ENCODE measurements around the gene RHBDL1.

The RHBDL1 gene

DNA sequence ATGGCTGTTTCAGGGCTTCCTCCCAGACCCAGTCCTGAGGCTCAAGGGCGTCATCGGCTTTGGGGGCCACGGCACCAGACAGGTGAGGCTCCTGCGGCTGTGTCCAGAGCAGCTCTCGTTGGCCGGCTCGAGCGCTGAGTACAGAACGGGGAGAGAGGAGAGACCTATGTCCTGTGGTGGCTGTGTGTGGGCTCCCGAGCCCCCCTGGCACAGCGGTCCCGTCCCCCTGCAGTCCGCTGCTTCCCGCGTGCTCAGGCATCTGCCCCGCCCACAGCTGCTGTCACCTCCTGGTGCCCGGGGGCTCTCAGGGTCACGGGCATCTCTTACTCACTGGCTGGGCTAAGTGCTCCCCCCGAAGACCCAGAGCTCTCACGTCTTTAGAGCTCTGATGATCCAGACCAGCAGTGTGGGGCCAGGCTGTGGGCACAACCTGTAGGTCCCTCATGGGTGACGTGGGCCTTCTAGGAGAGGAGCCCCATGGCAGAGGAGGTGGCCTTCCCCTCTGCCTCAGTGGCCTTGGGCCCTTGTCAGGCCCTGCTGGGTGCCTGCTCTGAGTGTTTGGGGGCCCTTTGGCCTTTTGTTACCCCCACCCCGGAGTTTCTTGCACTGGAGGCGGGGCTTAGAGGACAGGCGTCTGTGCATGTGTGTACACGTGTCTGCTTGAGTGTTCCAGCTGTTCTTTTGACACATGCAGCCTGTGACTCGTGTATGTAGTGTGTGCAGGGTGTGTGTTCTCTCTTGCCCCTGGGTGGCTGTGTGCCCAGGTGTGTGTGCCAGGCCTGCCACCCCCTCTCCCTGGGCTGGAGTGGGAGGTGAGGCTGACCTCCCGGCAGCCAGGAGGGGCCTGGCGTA lies 22.8 kb upstream of the RHBDL1 start:
- H3K9me3 Mint-ChIP-seq = no peaks in the 10 kb centered on the region
- H3K4me3 Mint-ChIP-seq = no peak overlapping the region
- peaks cover 6% of the 10 kb centered on the region for H3K36me3 Mint-ChIP-seq (ENCODE audit: insufficient read depth)
- ATAC-seq (replicated peaks) (no peak), DNase-seq (no peak)
- no peaks in the 10 kb centered on the region for H3K27me3 Mint-ChIP-seq
- H3K4me1 Mint-ChIP-seq (ENCODE audit: low read depth in 2 of 2) = no peaks in the 10 kb centered on the region
- no peak overlapping the region for H3K27ac Mint-ChIP-seq

DNA sequence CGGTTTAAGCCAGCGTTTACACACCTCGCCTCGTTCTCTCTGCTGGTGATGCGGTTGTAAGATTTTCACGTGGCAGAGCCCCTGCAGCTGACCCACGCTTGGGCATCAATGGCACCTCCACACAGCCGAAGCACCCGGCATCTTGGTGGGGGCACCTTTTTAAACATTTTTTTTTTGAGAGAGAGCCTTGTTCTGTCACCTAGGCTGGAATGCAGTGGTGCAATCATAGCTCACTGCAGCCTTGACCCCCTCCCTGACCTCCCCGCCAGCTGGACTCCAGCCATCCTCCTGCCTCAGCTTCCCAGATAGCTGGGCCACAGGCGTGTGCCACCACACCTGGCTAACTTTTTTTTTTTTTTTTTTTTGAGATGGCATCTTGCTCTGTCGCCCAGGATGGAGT lies 21.4 kb upstream of the RHBDL1 start:
- H3K9me3 Mint-ChIP-seq = no peaks in the 10 kb centered on the region
- H3K4me1 Mint-ChIP-seq (ENCODE audit: low read depth in 2 of 2) = no peaks in the 10 kb centered on the region
- ATAC-seq (replicated peaks) (no peak), DNase-seq (no peak)
- no peak overlapping the region for H3K27ac Mint-ChIP-seq
- no peak overlapping the region for H3K4me3 Mint-ChIP-seq
- H3K36me3 Mint-ChIP-seq (ENCODE audit: insufficient read depth) = peaks cover 6% of the 10 kb centered on the region
- H3K27me3 Mint-ChIP-seq = no peaks in the 10 kb centered on the region

DNA sequence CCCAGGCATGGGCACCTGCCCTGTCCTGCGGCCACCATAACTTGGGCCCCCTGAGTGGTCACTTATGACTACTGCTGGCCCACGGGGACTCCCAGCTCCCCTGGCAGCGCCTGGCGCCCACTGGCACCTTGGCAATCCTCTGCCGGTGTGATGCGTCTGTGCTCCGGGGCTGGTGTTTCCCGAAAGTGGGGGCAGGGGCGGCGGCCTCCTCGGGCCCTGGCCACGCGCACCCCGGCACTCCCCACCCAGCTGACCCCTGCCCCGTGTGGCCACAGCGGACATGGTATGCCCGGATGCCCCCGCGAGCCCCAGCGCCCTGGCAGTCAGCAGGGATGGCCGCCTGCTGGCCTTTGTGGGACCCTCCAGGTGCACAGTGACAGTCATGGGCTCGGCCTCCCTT lies 18.0 kb upstream of the RHBDL1 start:
- H3K4me1 Mint-ChIP-seq (ENCODE audit: low read depth in 2 of 2) = peaks cover 0 to 3% of the 10 kb centered on the region in 2 donors
- no peaks in the 10 kb centered on the region for H3K27me3 Mint-ChIP-seq
- no peaks in the 10 kb centered on the region for H3K36me3 Mint-ChIP-seq (ENCODE audit: insufficient read depth)
- H3K9me3 Mint-ChIP-seq = no peaks in the 10 kb centered on the region
- H3K4me3 Mint-ChIP-seq = no peak overlapping the region
- no peak overlapping the region for H3K27ac Mint-ChIP-seq
- DNase-seq (no peak), ATAC-seq (replicated peaks) (no peak)

DNA sequence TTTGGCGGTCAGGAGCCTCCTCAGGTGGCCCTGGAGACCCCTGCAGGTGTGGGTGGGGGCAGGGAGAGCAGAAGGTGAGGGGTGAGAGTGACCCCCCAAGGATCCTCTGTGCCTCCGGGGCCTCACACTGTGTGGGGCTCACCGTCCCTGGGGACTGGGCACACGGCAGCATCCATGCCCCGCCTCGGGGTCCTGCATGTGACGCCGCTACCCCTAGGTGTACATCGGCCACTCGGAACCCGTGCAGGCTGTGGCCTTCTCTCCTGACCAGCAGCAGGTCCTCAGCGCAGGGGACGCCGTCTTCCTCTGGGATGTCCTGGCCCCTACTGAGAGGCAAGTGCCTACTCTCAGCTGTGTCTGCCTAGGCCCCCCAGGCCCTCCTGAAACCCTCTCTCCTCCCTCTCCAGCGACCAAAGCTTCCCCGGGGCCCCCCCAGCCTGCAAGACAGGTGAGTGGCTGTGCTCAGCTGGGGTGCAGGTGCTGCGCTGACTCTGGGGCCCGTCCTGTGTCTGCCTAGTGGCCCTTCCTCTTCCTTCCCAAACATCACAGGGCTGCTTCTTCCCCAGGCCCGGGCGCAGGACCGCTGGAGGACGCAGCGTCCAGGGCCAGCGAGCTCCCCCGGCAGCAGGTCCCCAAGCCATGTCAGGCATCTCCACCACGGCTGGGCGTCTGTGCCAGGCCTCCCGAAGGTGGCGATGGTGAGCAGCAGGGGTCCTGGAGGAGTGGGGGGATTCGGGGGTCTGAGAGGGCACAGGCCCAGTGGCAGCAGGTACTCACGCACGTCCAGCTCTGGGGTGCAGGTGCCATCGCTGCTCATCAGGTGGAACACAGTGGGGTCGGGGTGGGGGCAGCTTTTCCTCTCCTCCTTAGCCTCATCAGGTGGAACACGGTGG lies 16.5 kb upstream of the RHBDL1 start:
- no peak overlapping the region for H3K4me3 Mint-ChIP-seq
- DNase-seq (no peak), ATAC-seq (replicated peaks) (no peak)
- H3K27me3 Mint-ChIP-seq = no peaks in the 10 kb centered on the region
- H3K4me1 Mint-ChIP-seq (ENCODE audit: low read depth in 2 of 2) = peaks cover 0 to 3% of the 10 kb centered on the region in 2 donors
- no peaks in the 10 kb centered on the region for H3K36me3 Mint-ChIP-seq (ENCODE audit: insufficient read depth)
- H3K27ac Mint-ChIP-seq = no peak overlapping the region
- no peaks in the 10 kb centered on the region for H3K9me3 Mint-ChIP-seq

DNA sequence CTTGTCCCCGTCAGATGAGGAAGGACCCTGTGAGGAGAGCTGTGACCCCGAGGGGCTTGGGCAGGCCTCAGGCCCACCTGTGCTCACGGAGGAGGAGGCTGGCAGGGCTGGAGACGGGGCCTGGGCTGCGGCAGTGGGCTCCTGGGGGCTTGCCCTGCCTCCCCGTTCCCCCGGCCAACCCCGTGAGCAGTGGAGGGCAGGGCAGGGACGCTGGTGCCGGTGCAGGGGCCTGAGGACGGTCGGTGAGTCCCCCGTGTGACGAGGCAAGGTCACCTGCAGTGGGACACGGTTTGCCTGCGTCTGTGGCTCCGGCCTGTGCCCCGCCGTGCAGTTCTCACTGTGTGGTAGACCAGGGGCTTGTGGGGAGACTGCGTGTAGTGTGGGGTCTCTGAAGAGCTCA lies 15.9 kb upstream of the RHBDL1 start:
- H3K27me3 Mint-ChIP-seq = no peaks in the 10 kb centered on the region
- H3K36me3 Mint-ChIP-seq (ENCODE audit: insufficient read depth) = no peaks in the 10 kb centered on the region
- no peak overlapping the region for H3K4me3 Mint-ChIP-seq
- ATAC-seq (replicated peaks) (no peak), DNase-seq (no peak)
- H3K4me1 Mint-ChIP-seq (ENCODE audit: low read depth in 2 of 2) = peaks cover 0 to 3% of the 10 kb centered on the region in 2 donors
- no peaks in the 10 kb centered on the region for H3K9me3 Mint-ChIP-seq
- no peak overlapping the region for H3K27ac Mint-ChIP-seq

DNA sequence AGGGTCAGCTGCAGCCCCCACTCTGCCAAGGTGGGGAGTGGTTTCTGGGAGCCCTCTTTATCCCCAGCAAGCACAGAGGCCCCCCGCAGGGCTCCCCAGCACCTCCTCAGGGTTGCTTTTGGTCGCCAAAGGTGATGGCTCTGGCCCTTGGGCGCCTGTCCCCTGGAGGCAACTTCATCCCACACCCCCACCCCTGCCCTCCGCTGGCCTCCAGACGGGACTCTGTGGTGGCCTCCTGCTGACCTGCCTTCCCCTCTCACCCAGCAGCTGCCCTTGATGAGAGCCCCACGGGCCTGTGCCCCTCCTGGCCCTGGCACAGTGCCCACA lies 15.4 kb upstream of the RHBDL1 start:
- Mint-ChIP-seq H3K27me3 (no peaks in the 10 kb centered on the region), H3K4me3 (no peak overlapping the region), H3K4me1 (ENCODE audit: low read depth in 2 of 2) (peaks cover 0 to 3% of the 10 kb centered on the region in 2 donors), H3K9me3 (no peaks in the 10 kb centered on the region), H3K27ac (no peak overlapping the region), H3K36me3 (ENCODE audit: insufficient read depth) (no peaks in the 10 kb centered on the region)
- DNase-seq (no peak), ATAC-seq (replicated peaks) (no peak)

DNA sequence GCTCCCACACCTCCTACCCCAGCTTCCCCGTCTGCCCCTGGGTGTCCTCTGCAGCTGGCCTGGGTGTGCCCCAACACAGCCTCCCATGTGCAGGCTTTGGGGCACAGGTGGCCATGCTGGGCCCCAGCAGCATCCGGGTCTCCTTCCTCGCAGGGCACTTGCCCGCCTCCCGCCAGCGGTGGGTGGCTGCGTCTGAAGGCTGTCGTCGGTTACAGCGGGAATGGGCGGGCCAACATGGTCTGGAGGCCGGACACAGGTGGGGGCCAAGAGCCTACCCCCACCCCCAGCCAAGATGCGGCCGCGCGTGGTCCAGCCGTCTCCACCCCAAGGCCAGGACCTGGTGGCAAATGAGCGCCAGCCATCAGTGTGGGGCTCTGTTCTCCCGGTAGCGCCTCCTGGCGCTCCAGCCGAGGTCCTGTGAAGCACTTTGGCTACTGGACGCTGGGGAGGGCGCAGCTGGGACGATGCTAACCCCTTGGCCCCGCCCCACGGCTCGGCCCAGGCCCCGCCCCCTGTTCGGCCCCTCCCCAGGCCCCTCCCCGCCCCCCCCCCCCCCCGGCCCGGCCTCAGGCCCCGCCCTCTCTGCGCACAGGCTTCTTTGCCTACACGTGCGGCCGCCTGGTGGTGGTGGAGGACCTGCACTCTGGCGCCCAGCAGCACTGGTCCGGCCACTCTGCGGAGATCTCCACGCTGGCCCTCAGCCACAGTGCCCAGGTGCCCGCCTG lies 14.8 kb upstream of the RHBDL1 start:
- Mint-ChIP-seq H3K9me3 (no peaks in the 10 kb centered on the region), H3K4me3 (no peak overlapping the region), H3K27me3 (no peaks in the 10 kb centered on the region), H3K27ac (no peak overlapping the region), H3K4me1 (ENCODE audit: low read depth in 2 of 2) (peaks cover 0 to 3% of the 10 kb centered on the region in 2 donors), H3K36me3 (ENCODE audit: insufficient read depth) (no peaks in the 10 kb centered on the region)
- ATAC-seq (replicated peaks) (peak; percentile 75), DNase-seq (peak in 1 of 3 experiments; percentile 43)

DNA sequence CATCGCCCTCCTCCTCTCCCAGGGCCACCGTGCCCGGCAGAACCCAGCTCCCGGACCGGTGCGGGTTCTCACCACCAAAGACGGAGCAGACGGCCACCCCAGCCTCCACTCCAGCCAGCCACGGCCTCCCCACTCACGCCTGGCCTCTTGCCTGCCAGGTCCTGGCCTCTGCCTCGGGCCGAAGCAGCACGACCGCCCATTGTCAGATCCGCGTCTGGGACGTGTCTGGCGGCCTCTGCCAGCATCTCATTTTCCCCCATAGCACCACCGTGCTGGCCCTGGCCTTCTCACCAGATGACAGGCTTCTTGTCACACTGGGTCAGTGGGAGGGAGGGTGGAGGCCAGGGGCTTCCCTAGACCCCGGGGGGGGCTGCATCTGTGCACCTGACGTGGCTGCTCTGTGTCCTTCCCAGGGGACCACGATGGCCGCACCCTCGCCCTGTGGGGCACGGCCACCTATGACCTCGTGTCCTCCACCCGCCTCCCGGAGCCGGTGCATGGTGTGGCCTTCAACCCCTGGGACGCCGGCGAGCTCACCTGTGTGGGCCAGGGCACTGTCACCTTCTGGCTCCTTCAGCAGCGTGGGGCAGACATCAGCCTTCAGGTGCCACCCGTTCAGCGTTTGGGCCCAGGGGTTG lies 14.2 kb upstream of the RHBDL1 start:
- DNase-seq (no peak), ATAC-seq (replicated peaks) (no peak)
- H3K4me1 Mint-ChIP-seq (ENCODE audit: low read depth in 2 of 2) = peaks cover 0 to 3% of the 10 kb centered on the region in 2 donors
- H3K4me3 Mint-ChIP-seq = peak overlapping the region in 1 of 2 donors; percentile 8
- H3K9me3 Mint-ChIP-seq = no peaks in the 10 kb centered on the region
- no peaks in the 10 kb centered on the region for H3K36me3 Mint-ChIP-seq (ENCODE audit: insufficient read depth)
- H3K27me3 Mint-ChIP-seq = no peaks in the 10 kb centered on the region
- no peak overlapping the region for H3K27ac Mint-ChIP-seq

DNA sequence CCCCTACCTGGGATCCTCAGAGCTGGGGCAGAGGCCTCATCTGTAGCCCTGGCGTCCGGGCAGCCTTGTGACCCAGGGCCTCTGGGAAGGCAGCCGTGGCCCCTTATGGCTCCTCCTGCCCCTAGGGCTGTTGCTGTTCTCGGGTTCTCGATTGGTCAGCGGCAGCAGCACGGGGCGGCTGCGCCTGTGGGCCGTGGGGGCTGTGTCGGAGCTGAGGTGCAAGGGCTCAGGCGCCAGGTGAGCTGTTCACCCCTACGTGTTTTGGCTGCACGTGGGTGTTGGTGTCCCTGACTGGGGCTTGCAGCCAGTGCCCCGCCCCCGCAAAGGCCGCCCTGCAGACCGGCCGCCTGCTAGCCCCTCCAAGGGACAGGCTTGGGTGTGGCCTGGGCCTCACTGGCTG lies 13.4 kb upstream of the RHBDL1 start:
- DNase-seq = no peak
- no peak for ATAC-seq (replicated peaks)
- no peaks in the 10 kb centered on the region for H3K27me3 Mint-ChIP-seq
- H3K4me3 Mint-ChIP-seq = no peak overlapping the region
- H3K27ac Mint-ChIP-seq = no peak overlapping the region
- H3K9me3 Mint-ChIP-seq = no peaks in the 10 kb centered on the region
- H3K4me1 Mint-ChIP-seq (ENCODE audit: low read depth in 2 of 2) = peaks cover 0 to 3% of the 10 kb centered on the region in 2 donors
- no peaks in the 10 kb centered on the region for H3K36me3 Mint-ChIP-seq (ENCODE audit: insufficient read depth)

DNA sequence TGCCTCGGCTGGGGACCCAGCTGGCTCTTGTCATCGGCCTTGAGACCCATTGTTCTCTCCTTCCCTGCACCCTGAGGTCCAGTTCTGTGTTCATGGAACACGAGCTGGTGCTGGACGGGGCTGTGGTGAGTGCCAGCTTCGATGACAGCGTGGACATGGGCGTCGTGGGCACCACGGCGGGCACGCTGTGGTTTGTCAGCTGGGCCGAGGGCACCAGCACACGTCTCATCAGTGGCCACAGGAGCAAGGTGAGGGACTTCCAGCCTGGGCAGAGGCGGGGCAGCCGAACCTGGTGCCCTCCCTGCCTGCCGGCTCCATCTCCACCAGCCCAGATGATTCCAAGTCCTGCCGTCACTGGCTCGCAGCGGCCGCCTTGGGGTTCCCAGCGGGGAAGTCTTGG lies 12.9 kb upstream of the RHBDL1 start:
- DNase-seq = no peak
- H3K36me3 Mint-ChIP-seq (ENCODE audit: insufficient read depth) = no peaks in the 10 kb centered on the region
- no peaks in the 10 kb centered on the region for H3K27me3 Mint-ChIP-seq
- H3K27ac Mint-ChIP-seq = no peak overlapping the region
- H3K4me1 Mint-ChIP-seq (ENCODE audit: low read depth in 2 of 2) = peaks cover 0 to 3% of the 10 kb centered on the region in 2 donors
- H3K4me3 Mint-ChIP-seq = no peak overlapping the region
- ATAC-seq (replicated peaks) = no peak
- no peaks in the 10 kb centered on the region for H3K9me3 Mint-ChIP-seq

DNA sequence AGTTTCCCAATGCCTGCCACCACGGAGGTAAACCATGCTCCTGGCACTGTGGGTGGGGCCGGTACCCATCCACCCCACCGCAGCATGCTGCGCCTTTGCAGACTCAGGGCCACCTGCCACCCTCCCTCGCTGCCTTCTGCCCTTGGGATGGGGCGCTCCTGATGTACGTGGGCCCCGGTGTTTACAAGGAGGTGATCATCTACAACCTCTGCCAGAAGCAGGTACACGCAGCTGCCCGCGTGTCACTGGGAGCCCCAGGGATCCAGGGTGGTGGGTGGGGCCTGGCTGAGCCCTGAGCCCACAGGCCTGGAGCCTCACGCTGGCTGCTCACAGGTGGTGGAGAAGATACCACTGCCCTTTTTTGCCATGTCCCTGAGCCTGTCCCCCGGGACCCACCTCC lies 8.9 kb upstream of the RHBDL1 start:
- DNase-seq (no peak), ATAC-seq (replicated peaks) (no peak)
- Mint-ChIP-seq H3K27me3 (no peaks in the 10 kb centered on the region), H3K4me1 (ENCODE audit: low read depth in 2 of 2) (peaks cover 3 to 10% of the 10 kb centered on the region in 2 donors), H3K4me3 (no peak overlapping the region), H3K9me3 (no peaks in the 10 kb centered on the region), H3K36me3 (ENCODE audit: insufficient read depth) (peaks cover 18% of the 10 kb centered on the region), H3K27ac (peak overlapping the region in 1 of 2 donors; percentile 82)

DNA sequence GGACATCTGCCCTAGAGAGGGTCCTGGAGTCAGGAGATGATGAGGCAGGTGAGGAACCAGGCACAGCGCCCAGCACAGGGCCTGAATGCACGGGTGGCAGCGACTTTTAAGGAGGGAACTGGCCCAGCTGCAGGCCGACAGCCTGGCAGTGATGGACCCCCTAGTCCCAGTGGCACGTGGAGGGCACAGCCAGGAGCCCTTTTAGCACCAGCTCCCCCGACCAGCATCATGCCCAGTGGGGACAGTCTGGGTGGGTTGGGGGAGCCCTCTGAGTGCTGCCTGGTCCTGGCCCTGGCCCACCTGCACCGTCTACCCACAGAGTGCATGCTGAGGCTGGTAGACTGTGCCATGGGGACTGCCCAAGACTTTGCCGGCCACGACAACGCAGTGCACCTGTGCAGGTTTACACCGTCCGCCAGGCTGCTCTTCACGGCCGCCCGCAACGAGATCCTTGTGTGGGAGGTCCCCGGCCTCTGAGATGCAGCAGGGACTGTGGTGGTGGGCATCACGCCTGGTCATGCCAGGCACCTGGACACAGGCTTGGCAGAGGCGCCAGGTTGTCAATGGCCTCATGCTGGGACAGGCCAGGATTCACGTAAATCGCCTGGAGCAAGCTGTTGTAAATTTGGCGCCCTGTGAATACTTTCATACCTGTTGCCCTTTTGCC lies 8.2 kb upstream of the RHBDL1 start:
- ATAC-seq (replicated peaks) (no peak), DNase-seq (no peak)
- Mint-ChIP-seq H3K9me3 (no peaks in the 10 kb centered on the region), H3K4me3 (peak overlapping the region; percentile 78 to 80), H3K4me1 (ENCODE audit: low read depth in 2 of 2) (peaks cover 3 to 10% of the 10 kb centered on the region in 2 donors), H3K27me3 (no peaks in the 10 kb centered on the region), H3K36me3 (ENCODE audit: insufficient read depth) (peaks cover 18% of the 10 kb centered on the region), H3K27ac (peak overlapping the region; percentile 82 to 85)

Data from effector memory CD8-positive, alpha-beta T cell (primary cell).